K562 (cell line): ENCODE measurements around the gene RET. TPM values are rescaled to one million over a fixed set of nuclear protein-coding genes. Genes with fewer than 3 reads are reported as not detected.

Experiments used
- POU5F1 ChIP-seq: fragments of 150-350 bp; IDR thresholded peaks from 2 replicates; pipeline ENCODE4 v1.6.1; 2014; ENCODE audit warnings: borderline replicate concordance, low read length, low read depth, mild to moderate bottlenecking; ENCODE audit not compliant: partially characterized antibody
- TCF3 ChIP-seq: sonication (generic); formaldehyde crosslinking; IDR thresholded peaks from 2 replicates; pipeline ENCODE4 v1.4.0; 2020; ENCODE audit warnings: mild to moderate bottlenecking, missing genetic modification reagents
- ZBTB17 ChIP-seq: fragments of 450-650 bp; formaldehyde crosslinking; IDR thresholded peaks from 2 replicates; pipeline ENCODE4 v1.4.0; 2020; ENCODE audit warnings: mild to moderate bottlenecking
- ZKSCAN8 ChIP-seq: fragments of 200-800 bp; sonication (Bioruptor generic); IDR thresholded peaks from 2 replicates; pipeline ENCODE4 v1.6.1; 2016; ENCODE audit warnings: missing genetic modification characterization, missing compliant biosample characterization
- polyA plus RNA-seq, 8 experiments: library from polyadenylated mRNA; depleted of rRNA in 4 of 8; stranded (reverse) in 5 of 8; unstranded in 3 of 8; fragments of >200 nt; fragmentation: Nextera tagmentation in 2 of 8; fragmentation: Illumina TruSeq in 1 of 8; extraction: Ambion mirVana in 2 of 8; extraction: Trizol in 1 of 8; gene quantifications; 2 replicates each; pipeline versions ENCODE4 v1.2.1 to v1.2.3, GENCODE V29; 2011 to 2014; ENCODE audit warnings: inconsistent platforms in 1 of 8, missing spikeins in 1 of 8
- total RNA-seq, 7 experiments: library from RNA; depleted of rRNA in 6 of 7; stranded (reverse); fragments of >200 nt in 6 of 7; fragmentation: Illumina TruSeq in 2 of 7; extraction: Trizol in 2 of 7; gene quantifications; 2 replicates each; pipeline versions ENCODE4 v1.2.1 to v1.2.3, GENCODE V29; 2011 to 2021; ENCODE audit warnings: low replicate concordance in 1 of 7
- TF ChIP-seq, protein P1 (sequence below): sonication (generic); formaldehyde crosslinking; IDR thresholded peaks from 2 replicates; pipeline ENCODE4 v1.8.0; 2023; ENCODE audit warnings: mild to moderate bottlenecking, missing genetic modification reagents

RET gene
- total and polyA plus RNA-seq, 9 of the 15 experiments (the other 6 are each of a cell fraction or from before 2014, with no cell fraction given), result 0.04 to 0.05 TPM; not detected in 7

DNA sequence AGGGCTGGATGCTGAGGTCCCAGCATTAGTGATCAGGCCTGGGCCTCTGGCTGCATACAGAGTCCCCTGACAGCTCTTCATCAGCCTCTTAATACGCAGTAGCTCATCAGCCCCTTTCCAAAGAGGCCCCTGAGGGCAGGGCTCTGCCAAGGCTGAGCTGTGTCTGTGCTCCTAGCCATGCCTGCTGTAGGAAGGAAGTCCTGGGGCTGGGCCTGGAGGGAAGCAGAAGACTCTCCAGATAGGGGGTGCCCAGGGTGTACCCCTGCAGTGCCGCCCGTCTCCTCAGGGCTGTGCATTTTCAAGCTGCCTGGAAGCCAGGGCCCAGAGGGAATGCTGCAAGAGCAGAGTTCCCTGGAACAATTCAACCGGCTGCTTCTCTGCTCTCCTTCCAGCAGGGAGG lies 7.3 kb upstream of the RET start (continued):
- TF ChIP-seq, protein P1, sequence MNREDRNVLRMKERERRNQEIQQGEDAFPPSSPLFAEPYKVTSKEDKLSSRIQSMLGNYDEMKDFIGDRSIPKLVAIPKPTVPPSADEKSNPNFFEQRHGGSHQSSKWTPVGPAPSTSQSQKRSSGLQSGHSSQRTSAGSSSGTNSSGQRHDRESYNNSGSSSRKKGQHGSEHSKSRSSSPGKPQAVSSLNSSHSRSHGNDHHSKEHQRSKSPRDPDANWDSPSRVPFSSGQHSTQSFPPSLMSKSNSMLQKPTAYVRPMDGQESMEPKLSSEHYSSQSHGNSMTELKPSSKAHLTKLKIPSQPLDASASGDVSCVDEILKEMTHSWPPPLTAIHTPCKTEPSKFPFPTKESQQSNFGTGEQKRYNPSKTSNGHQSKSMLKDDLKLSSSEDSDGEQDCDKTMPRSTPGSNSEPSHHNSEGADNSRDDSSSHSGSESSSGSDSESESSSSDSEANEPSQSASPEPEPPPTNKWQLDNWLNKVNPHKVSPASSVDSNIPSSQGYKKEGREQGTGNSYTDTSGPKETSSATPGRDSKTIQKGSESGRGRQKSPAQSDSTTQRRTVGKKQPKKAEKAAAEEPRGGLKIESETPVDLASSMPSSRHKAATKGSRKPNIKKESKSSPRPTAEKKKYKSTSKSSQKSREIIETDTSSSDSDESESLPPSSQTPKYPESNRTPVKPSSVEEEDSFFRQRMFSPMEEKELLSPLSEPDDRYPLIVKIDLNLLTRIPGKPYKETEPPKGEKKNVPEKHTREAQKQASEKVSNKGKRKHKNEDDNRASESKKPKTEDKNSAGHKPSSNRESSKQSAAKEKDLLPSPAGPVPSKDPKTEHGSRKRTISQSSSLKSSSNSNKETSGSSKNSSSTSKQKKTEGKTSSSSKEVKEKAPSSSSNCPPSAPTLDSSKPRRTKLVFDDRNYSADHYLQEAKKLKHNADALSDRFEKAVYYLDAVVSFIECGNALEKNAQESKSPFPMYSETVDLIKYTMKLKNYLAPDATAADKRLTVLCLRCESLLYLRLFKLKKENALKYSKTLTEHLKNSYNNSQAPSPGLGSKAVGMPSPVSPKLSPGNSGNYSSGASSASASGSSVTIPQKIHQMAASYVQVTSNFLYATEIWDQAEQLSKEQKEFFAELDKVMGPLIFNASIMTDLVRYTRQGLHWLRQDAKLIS (CRISPR knock-in tag), result no peak
- no peak for TF ChIP-seq ZKSCAN8
- TF ChIP-seq TCF3 (CRISPR knock-in tag), result no peak
- TF ChIP-seq POU5F1, result no peak
- TF ChIP-seq ZBTB17, result no peak
